COR-L47 (cell line): ENCODE results near the gene PCSK5.
"Not testable (repeated sequence)": the region's sequence is repeated elsewhere in the genome, so short reads cannot be mapped to it uniquely, and the experiment has no call there.

Source experiments
- DNase-seq: peaks from one replicate; lab custom pipeline; 2025; lab: John Stamatoyannopoulos, UW

Gene PCSK5

DNA sequence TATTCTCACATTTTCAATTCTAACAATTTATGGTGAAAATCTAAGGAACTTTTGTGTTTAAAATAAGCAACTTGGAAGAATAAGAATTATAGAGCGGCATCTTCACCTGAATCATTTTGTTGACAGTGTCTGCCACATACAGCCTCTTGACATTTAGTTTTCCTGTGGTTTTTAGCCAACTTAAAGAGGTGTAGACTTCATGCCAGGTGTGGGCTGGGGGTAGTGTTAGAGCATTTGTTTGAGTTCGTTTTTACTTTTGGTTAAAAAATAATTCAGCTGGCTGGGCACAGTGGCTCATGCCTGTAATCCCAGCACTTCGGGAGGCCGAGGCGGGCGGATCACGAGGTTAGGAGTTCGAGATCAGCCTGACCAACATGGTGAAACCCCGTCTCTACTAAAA lies 72.8 kb downstream of the PCSK5 start:
- DNase-seq = not testable (repeated sequence)

DNA sequence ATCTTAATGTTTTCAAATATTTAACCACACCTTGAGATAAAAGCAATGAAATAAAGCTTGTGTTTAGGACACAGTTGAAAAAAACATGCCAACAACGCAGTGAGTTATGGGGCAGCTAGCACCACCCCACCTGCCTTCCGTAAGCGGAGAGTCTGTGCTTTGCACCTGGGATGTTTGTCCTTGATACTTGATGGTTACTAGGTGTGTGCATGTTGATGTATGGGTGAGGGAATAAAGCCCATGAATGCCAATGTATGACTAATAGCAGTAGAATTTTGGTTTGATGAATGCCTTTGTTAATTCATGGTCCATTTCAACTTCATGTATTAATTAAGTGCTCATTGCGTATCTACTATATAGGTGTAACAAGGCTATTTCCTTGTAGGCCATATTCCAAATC lies 74.0 kb downstream of the PCSK5 start:
- no peak for DNase-seq

- DNase-seq = no peak
Measured at GRCh38 chr9:75965231-75965630, 74.8 kb downstream of the PCSK5 start.

DNA sequence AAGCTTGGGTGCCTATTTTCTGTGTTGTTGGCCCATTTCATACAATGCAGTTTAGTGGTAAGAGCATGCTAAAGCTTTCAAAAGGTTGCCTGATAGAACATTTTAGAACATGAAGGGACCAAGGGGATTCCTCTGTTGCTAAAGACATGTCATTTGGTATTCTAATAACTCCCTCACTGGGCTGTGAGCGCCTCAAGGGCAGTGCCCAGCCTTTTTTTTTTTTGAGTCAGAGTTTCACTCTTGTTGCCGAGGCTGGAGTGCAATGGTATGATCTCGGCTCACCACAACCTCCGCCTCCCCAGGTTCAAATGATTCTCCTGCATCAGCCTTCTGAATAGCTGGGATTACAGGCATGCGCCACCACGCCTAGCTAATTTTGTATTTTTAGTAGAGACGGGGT lies 77.1 kb downstream of the PCSK5 start:
- no peak for DNase-seq

- DNase-seq = no peak
Measured at GRCh38 chr9:75974016-75974766, 83.7 kb downstream of the PCSK5 start.

DNA sequence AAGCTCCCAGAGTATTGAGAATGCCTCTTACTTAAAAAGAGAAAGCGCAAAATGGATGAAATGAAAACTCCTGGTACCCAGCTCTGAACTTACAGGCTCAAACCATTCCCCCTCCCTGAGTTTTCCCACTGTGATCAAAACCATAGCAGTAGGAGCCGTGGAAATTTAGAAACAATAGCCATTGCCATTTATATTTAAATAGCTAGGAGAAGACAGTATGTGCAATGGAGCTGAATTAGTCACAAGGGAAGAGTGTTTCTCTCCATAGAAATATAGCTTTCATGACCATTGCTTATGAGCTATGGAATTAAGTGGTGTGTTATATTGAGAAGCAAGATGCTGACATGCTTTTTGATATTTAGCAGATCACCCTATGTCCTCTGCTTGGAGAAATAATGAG lies 84.6 kb downstream of the PCSK5 start:
- no peak for DNase-seq

DNA sequence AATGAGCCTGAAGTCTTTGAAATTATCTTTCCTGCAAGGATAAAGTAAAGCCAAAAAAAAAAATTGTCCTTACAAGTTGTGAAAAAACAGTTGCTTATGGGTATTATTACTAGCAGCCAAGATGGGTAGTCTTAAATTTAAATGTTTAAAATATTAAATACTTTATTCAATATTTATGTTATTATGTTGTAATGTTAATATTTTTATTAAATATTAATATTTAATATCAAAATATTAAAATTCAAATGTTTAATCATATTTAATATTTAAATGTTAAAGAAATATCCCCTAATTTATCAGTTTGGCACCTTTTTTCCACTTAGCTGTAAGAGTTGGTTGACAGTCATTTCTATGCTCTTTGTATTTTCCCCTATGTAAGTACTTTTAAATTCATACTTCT lies 86.1 kb downstream of the PCSK5 start:
- DNase-seq = no peak

DNA sequence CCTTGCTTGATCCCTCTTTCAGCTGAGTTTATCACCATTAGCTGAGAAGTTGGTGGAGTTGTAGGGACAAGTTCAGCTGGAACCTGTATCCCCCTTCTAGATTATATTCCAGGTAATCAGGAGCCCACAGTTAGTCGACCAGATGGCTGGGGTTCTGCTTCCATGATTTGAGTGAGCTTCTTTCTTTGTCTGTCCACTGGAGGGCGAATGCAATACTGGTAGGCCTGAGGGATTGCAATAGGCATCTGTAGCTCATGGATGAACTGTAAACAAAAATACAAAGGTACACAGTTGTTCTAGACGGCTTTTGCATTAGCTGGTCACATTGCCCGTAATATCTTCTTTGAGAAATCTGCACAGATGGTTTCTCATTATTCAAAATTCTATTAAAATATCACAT lies 88.9 kb downstream of the PCSK5 start:
- peak; percentile 10 for DNase-seq

DNA sequence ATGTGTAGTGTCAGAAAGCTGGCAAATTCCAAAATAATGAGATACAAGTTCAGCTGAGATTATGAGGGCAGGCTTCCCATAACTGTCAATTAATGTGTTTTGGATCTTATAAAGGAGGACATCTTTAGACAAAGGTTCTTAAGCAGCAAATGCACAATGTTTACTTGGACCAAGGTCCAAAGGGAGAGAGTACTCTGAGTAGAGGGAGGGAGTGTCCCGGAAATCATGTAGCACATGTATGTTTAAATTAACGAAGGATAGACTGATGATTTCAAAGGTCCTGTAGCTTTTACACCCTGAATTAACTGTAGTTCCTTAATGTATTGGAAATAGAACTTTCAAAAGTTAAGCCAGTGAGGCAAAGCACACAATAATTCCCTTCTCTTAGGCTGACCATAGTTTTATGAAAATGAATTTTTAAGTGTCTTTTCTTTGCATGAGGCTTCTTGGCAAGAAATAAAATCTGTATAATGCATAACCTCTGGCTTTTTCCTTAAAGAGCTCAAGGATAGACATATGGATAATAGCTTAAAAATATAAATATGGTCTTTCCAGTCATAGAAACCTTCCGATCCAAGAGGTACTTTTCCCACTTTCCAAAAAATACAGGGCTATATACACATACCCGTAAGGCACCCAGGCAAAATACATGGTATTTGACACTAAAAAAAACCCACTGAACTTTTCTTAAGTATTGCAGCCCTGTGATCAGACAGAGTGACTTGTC lies 93.0 kb downstream of the PCSK5 start:
- DNase-seq = no peak

GRCh38 chr9:75985515-75985914 lies 95.0 kb downstream of the PCSK5 start:
- no peak for DNase-seq

DNA sequence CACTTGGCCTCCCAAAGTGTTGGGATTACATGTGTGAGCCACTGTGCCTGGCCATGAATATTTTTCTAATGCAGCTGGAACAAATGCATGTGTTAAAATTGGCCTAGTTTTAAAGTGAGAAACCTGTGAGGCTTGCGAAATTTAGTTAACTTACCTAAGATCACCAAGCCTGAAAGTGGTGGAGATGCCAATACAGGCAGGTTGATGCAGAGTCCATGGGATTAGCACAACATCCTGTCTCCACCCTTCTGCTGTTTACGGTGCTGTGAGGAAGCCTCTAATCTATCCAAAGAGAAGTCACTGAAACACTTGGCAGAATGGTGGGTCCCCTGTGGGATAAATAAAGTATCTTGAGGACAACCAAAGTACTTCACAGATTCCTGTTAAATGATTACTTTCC lies 98.2 kb downstream of the PCSK5 start:
- DNase-seq = no peak

GRCh38 chr9:75990156-75990555 lies 99.7 kb downstream of the PCSK5 start:
- no peak for DNase-seq

- DNase-seq = no peak
Measured at GRCh38 chr9:75990576-75991304, 100.3 kb downstream of the PCSK5 start.

- no peak for DNase-seq
Measured at GRCh38 chr9:75992482-75993206, 102.2 kb downstream of the PCSK5 start.

- no peak for DNase-seq
Measured at GRCh38 chr9:75993434-75993833, 103.0 kb downstream of the PCSK5 start.

GRCh38 chr9:75995066-75995465 lies 104.6 kb downstream of the PCSK5 start:
- no peak for DNase-seq

- no peak for DNase-seq
Measured at GRCh38 chr9:75996726-75997125, 106.3 kb downstream of the PCSK5 start.

- DNase-seq = no peak
Measured at GRCh38 chr9:75997206-75997605, 106.7 kb downstream of the PCSK5 start.

- no peak for DNase-seq
Measured at GRCh38 chr9:75998096-75998780, 107.8 kb downstream of the PCSK5 start.

DNA sequence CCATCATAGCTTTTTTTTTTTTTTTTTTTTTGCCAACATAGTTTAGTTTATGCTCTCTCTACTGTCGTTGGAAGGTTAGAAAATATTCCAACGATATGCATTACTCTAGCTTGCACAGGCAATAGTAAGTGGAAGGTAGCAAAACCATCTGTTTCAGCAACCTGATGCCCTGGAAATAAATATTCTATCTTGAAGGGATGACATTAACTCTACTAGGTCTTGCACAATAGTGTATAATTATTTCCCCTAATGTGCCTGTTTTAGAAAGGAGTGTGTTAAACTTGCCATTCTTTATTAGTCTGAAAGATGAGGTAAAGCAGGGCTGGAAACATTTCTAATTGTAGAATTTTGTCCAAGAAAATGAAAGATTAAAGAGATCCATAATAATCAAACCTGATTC lies 111.0 kb downstream of the PCSK5 start:
- no peak for DNase-seq

- no peak for DNase-seq
Measured at GRCh38 chr9:76003041-76003440, 112.6 kb downstream of the PCSK5 start.

GRCh38 chr9:76004526-76004925 lies 114.1 kb downstream of the PCSK5 start:
- no peak for DNase-seq
